AG04450 (cell line): ENCODE results near the gene ARHGEF12. TPM values are rescaled to one million over a fixed set of nuclear protein-coding genes. Genes with fewer than 3 reads are reported as not detected.

Experiments
- CTCF ChIA-PET: fragments of 300-600, 350-600 bp; formaldehyde crosslinking; extraction: SDS; loops from one replicate; lab custom pipeline; 2022; ENCODE audit warnings: antibody characterized with exemption, inconsistent platforms; lab: Charles Lee
- POLR2A ChIA-PET: fragments of 350-600 bp; formaldehyde crosslinking; extraction: SDS; loops from one replicate; lab custom pipeline; 2021; ENCODE audit warnings: antibody characterized with exemption, inconsistent platforms; lab: Yijun Ruan, JAX
- DNase-seq: peaks from one replicate; pipeline ENCODE4 v3.0.0-alpha.2; 2011; ENCODE audit warnings: low read depth, low spot score
- H3K27ac ChIP-seq: one replicate; pipeline ENCODE4 v1.5.1; 2012; ENCODE audit warnings: low read depth, low read length, control low read depth
- H3K27me3 ChIP-seq: one replicate; pipeline ENCODE4 v1.6.0; 2012; ENCODE audit warnings: low read length; ENCODE audit not compliant: control insufficient read depth, insufficient read depth
- H3K4me3 ChIP-seq: 2 replicates; pipeline ENCODE4 v1.5.1; 2011; ENCODE audit warnings: mild to moderate bottlenecking, low read depth, low read length, control low read depth
- H3K9me3 ChIP-seq: 2 replicates; pipeline ENCODE4 v1.5.1; 2012; ENCODE audit warnings: low read length; ENCODE audit not compliant: control insufficient read depth, insufficient read depth
- CTCF ChIP-seq: IDR thresholded peaks from 2 replicates; pipeline ENCODE4 v1.5.1; 2011; ENCODE audit warnings: low read depth, low read length, control low read depth, inconsistent platforms
- polyA plus RNA-seq: library from polyadenylated mRNA; depleted of rRNA; stranded (reverse); fragments of >200 nt; gene quantifications from 2 replicates; pipeline ENCODE4 v1.2.3, GENCODE V29; 2011

ARHGEF12 gene
- polyA plus RNA-seq, 1 experiment: 64.8 TPM

GRCh38 chr11:120352405-120352804 lies 16.2 kb downstream of the ARHGEF12 start:
- no peak for TF ChIP-seq CTCF
- ChIA-PET CTCF (interaction anchor here (0.6 to 1.5 kb wide), 2 partner anchors 12 to 17 kb away, joined by 3 read pairs; no protein-coding TSS in a partner anchor), POLR2A (no interaction called here)
- Histone ChIP-seq H3K27me3 (no peaks in the 10 kb centered on the region), H3K4me3 (no peak overlapping the region), H3K9me3 (no peaks in the 10 kb centered on the region), H3K27ac (no peak overlapping the region)
- no peak for DNase-seq

GRCh38 chr11:120354068-120354467 lies 17.9 kb downstream of the ARHGEF12 start:
- no peak for DNase-seq
- CTCF ChIA-PET: no interaction called here
- H3K4me3 ChIP-seq: no peak overlapping the region
- H3K27ac ChIP-seq: no peak overlapping the region
- no peaks in the 10 kb centered on the region for H3K27me3 ChIP-seq
- POLR2A ChIA-PET: interaction anchor here (1.1 to 1.4 kb wide), 2 partner anchors 15 to 46 kb away, joined by 3 to 7 read pairs; no protein-coding TSS in a partner anchor
- no peak for TF ChIP-seq CTCF
- no peaks in the 10 kb centered on the region for H3K9me3 ChIP-seq

- H3K27ac ChIP-seq: no peak overlapping the region
- H3K27me3 ChIP-seq: no peaks in the 10 kb centered on the region
- ChIA-PET CTCF (no interaction called here), POLR2A (interaction anchor here (0.9 to 1.4 kb wide), 3 partner anchors 15 to 46 kb away, joined by 3 to 7 read pairs (median 3); no protein-coding TSS in a partner anchor)
- no peak for DNase-seq
- H3K9me3 ChIP-seq: no peaks in the 10 kb centered on the region
- no peak for TF ChIP-seq CTCF
- H3K4me3 ChIP-seq: no peak overlapping the region
Measured at GRCh38 chr11:120354779-120355178, 18.6 kb downstream of the ARHGEF12 start.

- Histone ChIP-seq H3K27ac (no peak overlapping the region), H3K27me3 (no peaks in the 10 kb centered on the region), H3K4me3 (no peak overlapping the region), H3K9me3 (peaks cover 2% of the 10 kb centered on the region; the same call in 1 of the 2 replicates)
- DNase-seq: no peak
- POLR2A ChIA-PET: no interaction called here
- CTCF ChIA-PET: no interaction called here
- no peak for TF ChIP-seq CTCF
Measured at GRCh38 chr11:120357620-120358019, 21.4 kb downstream of the ARHGEF12 start.

DNA sequence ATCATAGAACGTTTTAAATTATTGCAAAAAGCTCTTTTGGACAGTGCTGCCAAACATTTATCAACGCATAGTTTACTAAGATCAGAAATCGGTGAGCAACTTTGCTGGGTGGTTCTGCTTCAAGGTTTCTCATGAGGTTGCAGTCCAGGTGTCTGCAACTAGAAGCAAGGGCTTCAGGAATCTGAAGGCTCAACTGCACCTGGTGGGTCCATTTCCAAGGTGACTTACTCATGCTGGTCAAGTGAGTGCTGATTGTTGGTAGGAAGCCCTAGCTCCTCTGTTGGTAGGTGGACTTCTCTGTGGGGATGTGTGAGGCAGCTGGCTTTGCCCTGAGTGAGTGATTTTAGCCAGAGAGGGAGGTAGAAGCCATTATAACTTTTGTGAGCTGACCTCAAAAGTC lies 22.5 kb downstream of the ARHGEF12 start:
- no peak for TF ChIP-seq CTCF
- ChIA-PET POLR2A (no interaction called here), CTCF (interaction anchor here (0.6 kb wide), 1 partner anchor 17 kb away, joined by 4 read pairs; no protein-coding TSS in a partner anchor)
- no peak for DNase-seq
- Histone ChIP-seq H3K9me3 (peaks cover 2% of the 10 kb centered on the region; the same call in 1 of the 2 replicates), H3K27me3 (no peaks in the 10 kb centered on the region), H3K4me3 (no peak overlapping the region), H3K27ac (no peak overlapping the region)
